ENCODE data around the gene SUSD1.
"Not testable (repeated sequence)": the region's sequence is repeated elsewhere in the genome, so short reads cannot be mapped to it uniquely, and the experiment has no call there.

SUSD1 gene

DNA sequence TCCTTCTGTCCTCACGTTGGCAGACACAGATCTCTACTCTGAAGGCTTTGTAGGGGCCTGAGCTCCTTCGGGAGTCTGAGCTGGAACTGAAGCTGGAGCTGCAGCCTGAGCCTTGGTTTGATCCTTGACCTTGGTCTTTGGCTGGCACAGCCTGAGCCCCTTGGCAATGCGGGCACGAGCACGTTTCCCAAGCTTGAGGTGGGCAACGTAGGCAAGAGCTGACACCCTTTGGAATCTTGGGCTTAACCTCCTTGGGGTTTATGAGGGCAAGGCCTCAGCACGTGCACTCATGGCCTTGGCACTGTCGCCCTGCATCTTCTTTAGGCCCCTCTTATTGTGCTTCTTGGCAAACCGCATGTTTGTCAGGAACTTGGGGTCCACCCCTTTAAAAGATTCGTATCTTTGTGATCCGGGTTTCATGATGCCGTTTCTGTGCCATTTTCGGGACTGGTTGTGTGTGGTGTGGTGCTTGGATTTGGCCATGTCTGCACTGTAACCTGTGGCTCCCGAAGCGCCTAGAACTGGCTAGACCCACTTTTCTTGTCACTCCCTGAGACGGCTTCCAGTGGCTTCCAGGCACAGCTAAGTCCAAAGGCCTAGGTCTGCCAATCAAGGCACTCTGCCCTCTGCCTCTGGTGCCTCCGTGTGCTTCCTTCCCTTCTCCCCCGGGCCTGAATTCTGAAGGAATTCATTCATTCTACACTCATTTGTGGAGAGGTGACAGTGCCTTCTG, 1.4 kb downstream of the SUSD1 start:
- no peak for DNase-seq (ENCODE audit: low read depth)

DNA sequence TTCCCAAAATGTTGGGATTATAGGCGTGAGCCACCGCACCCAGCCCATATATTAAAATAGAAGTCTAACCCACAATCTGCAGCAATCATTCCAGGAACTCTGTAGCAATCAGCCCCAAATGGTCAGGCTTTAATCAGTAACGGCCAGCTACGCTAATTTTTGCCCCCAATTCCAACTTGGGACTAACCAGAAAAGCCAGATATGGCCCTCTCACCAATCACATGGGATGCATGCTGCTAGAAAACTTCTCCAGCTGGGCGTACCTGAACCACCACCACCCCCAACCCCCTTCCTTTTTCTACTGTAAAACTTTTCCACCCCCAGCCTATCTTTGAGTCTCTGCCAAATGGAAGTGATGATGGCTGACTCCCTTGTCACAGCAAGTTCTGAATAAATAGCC, 4.1 kb downstream of the SUSD1 start:
- DNase-seq (ENCODE audit: low read depth) = no peak

DNA sequence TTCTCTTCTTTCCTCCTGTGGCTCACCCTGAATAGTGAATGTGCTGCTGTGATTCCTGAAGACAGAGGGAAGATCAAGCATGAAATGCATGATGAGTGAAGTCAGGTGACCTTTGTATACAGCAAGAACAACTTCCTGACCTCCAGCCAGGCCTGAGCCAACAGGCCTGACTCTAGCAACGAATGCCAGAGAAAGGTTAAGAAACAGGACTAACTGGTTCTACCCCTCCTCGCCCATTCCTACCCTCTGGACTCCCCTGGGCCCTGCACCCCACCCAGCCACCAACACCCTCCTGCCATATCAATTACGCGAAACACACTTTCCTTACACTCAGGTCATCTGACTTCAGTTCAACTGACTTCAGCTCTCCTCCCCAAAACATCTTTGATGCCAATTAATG, 4.9 kb downstream of the SUSD1 start:
- no peak for DNase-seq (ENCODE audit: low read depth)

DNA sequence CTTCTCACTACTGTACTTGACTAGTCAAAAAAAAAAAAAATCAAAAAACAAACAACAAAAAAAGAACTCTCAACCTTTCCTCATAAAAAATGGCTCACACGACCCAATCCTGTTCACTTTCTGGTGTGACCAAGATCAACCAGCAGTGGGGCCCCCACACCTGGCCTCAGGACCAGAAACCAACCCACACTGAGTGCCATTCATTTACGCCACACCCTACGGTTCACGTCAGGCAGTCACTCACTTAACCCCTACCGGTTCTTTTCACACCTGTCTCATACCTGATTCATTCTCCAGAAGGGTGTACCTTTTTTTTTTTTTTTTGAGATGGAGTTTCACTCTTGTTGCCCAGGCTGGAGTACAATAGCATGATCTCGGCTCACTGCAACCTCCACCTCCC, 5.7 kb downstream of the SUSD1 start:
- no peak for DNase-seq (ENCODE audit: low read depth)

DNA sequence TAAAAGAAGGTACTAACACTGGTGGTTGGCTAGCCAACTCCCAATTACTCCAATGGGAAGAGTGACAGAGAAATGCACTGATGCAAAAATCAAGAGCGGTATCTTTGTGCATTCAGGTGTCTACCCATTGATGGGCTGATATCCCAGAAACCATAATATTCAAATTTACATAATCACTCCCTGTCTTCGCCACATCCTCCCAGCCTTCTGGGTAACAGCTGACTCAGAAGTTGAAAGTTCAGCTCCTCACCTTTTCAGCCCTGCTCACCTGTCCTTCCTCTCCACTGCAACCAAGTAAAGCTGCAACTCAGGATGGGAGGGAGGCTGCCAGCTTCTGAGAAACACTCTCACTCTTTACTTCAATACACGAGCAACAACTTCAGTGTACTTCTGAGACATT, 6.9 kb downstream of the SUSD1 start:
- no peak for DNase-seq (ENCODE audit: low read depth)

DNA sequence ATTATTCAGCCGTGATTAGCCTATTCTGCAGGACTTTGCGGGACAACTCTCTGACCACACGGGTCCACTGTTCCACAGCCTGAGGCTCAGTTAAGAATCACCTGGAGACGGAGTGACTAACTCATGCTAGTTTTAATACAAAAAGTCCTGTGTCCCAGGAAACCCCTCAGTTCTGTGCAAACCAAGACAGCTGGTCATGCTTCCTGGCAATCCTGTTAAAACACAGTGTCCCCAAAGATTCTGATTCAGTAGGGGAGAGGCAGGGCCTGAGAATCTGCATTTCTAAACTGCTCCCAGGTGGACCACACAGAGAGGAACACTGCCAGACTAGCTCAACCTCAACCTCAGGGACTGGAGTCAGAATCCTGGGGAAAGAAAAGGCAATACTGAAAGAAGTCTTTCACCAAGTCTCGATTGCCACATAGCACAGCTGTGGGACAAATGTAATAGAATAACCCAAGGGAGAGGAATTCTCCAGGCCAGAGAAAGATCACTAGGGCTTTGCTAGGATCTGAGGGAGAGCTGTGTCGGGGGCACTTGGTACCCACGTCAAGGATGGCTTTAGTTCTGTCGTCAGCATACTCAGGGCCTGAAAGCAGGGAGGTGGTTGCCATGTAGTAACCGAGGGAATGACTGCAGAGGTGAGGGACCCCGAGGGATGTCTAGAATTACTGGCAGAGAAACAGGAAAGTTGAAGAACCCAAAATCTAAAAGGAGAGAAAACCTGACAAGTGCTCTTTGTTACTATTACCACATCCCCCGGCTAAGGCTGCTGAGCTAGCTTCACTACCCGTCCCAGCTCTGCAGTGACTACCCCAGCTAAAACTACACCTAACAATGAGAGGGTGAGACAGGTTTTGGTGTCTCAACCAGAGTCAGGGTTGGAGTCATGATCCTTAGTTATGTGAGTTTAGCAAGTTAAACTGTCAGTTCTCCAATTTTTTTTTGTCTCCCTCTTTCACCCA, 8.6 kb downstream of the SUSD1 start:
- DNase-seq (ENCODE audit: low read depth) = no peak

DNA sequence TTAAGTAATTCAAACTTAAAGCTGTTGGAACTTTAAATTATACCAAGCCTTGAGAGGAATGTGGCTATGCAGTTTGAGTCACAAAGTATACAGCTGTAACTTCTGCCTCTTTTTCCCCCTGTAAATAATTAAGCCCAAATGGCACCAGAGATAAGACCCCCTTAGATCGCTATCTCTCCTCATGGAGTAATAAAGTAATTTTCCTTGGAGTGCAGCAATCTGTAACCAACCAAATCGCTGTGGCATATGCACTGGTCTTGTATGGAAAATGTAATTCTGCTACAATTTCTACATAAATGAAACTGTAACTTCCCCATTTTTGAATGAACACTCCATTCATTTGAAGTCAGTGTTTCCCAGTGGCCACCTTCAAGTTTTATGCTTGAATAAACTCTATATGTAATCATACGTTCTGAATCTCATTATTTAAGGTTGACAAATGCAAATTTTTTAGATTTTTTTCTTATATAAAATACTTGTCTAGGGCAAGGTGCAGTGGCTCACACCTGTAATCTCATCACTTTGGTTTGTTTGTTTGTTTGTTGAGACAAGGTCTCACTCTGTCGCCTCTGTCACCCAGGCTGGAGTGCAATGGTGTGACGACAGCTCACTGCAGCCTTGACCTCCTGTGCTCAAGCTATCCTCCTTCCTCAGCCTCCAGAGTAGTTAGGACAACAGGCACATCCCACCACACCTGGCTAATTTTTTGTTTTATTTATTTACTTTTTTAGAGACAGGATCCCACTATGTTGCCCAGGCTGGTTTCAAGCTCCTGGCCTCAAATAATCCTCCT, 12.3 kb downstream of the SUSD1 start:
- no peak for DNase-seq (ENCODE audit: low read depth)

DNA sequence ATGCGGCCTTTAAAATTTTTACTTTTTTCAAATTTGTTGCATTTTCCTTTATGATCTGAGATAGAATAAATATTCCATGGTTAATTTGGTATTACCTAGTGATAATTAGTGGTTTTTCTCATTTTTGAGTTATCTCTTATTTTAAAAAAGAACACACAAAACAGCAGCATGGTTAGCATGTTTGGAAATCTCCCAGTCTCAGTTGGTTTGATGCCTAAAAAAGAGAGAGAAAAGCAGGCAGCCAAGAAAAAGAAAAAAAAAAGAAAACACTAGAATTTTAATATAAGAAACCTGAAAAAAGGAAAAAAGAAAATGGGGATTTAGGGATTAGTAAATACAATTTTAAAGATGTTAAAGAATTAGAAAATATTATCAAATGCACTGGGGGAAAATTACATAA, 15.3 kb downstream of the SUSD1 start:
- DNase-seq (ENCODE audit: low read depth) = no peak

DNA sequence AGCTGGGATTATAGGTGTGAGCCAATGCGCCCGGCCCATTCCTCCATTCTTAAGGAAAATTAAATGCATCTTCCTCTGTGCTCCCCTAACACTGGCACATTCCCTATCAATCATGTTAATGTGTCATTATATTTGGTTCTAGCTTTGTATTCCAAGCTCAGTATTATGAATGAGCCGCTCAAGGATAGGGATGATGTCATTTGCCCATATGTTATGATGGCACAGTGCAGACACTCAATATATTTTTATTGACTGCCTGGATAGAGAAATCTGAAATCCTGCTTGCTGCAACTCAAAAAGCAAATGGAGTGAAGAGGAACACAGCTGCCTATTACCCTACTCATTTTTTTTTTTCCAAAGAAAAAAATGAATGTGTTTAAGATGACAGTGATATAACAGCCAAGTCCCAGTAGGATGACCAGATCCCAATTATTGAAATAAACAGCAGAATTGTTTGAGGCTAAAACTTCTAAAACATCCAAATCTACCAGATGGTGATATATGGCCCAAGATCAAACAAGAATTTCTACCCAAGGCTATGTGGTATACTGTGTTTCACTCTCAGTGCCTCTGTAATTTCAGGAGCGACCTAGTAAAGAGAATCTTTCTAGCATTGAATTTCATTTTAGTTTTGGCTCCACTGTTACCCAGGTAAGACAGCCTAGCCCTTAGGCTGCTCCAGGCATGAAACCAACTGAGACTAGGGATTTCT, 16.3 kb downstream of the SUSD1 start:
- DNase-seq (ENCODE audit: low read depth) = no peak

DNA sequence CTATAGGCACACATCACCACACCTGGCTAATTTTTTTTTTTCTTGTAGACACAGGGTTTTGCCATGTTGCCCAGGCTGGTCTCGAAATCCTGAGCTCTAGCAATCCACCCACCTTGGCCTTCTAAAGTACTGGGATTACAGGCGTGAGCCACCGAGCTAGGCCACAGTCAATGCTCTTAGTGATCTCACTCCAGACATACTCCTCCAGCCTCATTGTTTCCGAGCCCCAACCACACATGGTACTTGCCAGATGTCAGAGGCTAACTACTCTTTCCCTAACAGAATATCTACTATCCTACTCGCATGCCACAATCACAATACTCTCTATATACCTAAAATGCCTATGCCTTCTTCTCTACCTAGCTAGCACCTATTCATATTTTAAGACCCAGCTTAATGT, 17.1 kb downstream of the SUSD1 start:
- DNase-seq (ENCODE audit: low read depth) = no peak

DNA sequence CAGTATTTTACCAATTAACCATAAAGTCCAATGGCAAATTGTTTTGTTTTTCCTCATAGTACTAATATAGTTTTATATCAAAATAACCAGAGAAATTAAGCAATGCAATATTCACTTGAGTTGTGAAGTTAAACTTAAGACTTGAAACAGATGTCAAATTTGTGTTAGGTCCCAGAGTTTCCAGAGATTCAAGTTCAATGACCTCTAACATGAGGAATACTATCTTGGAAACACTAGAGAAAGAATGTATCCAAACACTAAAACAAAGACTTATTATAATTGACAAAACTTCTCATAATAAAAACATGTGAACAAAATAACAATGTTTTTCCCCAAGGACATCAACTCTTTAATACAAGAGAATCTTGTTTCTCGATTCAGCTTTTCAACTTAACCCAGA, 18.0 kb downstream of the SUSD1 start:
- no peak for DNase-seq (ENCODE audit: low read depth)

DNA sequence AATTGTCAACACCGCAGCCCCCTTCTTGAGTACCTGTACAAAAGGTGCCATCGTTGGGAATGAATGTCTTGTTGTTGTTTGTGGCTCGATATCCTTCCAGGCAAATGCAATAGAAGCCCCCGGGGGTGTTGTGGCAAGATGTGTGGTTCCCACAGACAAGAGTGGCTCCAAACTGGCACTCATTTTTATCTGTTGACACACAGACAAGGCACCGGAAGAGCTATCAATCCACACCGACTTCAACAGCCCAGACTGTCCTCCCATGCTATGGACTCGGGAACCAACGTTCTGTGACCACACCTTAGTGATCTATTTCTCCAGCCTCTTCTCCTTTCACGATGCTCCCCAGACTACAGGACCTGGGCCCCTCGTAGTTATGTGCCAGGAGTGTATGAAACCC, 25.9 kb downstream of the SUSD1 start:
- no peak for DNase-seq (ENCODE audit: low read depth)

DNA sequence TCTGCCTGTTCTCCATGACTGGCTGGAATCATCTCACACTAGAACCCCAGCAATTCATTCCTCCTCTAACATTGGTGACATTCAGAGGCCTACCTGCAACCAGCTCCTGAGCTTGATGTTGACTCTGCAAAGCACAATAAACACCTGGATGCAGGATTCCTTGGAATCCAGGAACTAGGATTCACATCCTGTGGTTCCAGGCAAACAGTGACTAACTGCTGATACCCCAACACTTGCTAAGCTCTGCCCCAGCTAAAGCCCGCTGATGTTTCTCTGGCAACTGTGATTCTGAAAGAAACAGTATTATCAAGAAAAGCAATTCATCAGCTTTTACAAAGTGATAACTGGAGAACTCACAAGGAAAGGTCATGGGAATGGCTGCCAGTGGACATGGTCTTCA, 29.2 kb downstream of the SUSD1 start:
- DNase-seq (ENCODE audit: low read depth) = no peak

DNA sequence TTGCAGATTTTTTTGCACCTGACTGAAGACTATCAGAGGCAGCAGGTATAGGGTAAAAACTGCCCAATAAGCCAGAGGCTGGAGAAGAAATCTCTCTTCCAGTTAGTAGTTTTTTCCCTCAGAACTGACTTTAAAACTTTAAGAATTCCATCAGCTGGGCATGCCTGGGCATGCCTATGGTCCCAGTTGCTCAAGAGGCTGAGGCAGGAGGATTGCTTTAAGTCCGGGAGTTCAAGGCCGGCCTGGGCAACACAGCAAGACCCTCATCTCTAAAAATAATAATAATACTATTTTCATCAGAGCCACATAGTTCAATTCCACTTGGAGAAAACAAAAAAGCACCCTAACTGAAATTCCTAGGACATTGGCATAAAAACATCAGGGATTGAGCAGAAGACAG, 30.3 kb downstream of the SUSD1 start:
- DNase-seq (ENCODE audit: low read depth) = no peak

DNA sequence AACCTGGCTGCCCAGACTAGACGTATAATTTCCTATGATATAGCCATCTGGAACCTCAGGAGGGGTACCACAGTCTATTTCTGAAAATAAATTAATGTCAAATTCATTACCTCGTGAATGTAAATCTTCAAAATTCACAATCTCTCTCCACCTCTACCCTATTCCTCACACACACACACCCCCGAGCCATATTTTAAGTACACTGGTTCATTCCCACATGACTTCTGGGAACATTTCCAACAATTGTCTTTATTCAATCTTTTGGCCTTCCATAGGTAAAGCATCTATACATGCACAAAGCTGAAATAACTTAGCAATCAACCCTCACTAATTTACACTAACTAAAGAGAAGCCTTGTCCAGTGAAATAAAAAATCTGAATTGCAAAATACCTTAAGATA, 32.7 kb downstream of the SUSD1 start:
- no peak for DNase-seq (ENCODE audit: low read depth)

DNA sequence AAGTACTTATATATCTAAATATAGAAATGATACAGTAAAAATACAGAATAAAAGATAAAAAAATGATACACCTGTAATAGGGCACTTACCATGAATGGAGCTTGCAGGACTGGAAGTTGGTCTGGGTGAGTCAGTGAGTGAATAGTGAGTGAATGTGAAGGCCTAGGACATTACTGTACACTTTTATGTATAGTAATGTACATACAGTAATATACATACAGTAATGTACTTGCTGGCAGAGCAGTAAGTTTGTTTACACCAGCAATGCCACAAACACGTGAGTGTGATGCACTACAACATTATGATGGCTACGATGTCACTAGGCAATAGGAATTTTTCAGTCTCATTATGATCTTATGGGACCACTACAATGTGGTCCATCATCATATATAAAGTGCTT, 34.2 kb downstream of the SUSD1 start:
- DNase-seq (ENCODE audit: low read depth) = no peak

DNA sequence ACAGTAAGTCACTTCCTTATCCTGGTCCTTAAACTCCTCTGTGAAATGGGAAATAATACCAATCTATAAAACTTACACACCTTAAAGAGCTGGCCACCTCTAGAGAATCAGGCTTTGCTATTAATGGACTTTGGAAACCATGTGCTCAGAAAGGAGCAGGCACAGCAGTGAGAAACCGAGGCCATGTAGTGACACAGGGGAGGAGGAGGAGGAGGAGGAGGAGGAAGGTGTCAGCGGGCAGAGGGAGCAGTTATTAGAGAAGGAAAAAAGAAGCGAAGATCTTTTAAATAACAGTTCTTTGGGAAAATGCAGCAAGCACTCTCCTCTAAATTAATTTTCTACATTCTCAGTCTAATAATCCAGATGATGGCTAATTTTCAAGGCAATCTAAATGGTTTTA, 38.0 kb downstream of the SUSD1 start:
- no peak for DNase-seq (ENCODE audit: low read depth)

DNA sequence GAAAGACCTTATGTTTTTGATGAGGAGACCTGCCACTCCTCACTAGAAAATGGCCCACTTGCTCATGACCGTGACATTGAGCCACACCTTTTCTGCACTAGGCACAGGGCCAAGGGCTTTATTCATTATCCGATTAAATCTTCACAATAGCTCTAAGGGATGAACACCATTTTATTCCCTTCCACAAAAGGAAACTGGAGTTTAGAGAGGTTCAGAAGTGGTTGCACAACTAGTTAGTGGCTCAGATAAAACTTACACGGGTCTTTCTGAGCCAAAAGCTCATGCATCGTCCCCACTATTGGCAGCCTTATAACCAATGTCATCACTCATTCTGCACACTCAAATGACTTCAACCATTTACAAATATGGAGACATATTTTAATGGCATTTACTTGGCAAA, 39.4 kb downstream of the SUSD1 start:
- DNase-seq (ENCODE audit: low read depth) = no peak

DNA sequence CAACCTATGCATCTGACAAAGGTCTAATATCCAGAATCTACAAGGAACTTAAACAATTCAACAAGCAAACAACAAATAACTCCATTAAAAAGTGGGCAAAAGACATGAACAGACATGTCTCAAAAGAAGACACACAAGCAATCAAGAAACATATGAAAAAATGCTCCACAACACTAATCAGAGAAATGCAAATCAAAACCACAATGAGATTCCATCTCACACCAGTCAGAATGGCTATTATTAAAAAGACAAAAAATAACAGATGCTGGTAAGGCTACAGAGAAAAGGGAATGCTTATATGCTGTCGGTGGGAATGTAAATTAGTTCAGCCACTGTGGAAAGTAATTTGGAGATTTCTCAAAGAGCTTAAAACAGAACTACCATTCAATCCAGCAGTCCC, 41.3 kb downstream of the SUSD1 start:
- not testable (repeated sequence) for DNase-seq (ENCODE audit: low read depth)

DNA sequence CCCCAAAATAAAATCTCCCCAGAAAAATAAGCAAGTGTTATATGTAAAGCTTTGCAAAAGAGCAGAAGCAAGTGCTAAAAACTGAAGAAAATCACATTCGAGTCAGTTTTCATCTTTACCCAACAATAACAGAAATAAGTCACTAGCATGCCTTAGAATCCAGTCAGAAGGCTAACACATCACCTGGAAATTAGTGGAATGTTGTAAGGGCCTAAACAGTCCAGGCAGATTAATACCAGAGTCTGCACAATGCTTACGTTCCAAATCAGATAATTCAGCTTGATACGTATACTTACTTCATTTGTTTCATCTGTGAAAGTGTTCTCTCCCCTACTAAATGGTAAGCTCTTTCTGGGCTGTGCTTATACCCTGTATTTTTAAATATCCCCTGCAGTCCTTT, 42.7 kb downstream of the SUSD1 start:
- no peak for DNase-seq (ENCODE audit: low read depth)

DNA sequence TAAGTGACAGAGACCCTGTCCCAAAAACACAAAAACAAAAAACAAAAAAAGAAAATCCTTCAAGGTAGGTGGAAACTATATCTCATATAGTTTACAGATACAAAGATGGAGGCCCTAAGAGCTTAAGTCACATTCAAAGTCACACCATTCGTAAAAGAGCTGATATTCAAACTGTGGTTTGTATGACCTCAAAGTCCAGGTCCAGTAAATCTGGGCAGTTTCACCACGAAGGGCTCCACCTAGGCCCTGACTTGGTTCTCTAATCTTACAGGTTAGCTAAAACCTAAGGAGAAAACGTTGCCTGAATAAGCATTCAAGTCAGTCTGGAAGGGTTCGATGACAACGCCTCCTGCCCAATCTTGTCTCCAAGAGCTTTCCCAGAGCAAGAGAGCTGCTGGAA, 44.1 kb downstream of the SUSD1 start:
- no peak for DNase-seq (ENCODE audit: low read depth)

DNA sequence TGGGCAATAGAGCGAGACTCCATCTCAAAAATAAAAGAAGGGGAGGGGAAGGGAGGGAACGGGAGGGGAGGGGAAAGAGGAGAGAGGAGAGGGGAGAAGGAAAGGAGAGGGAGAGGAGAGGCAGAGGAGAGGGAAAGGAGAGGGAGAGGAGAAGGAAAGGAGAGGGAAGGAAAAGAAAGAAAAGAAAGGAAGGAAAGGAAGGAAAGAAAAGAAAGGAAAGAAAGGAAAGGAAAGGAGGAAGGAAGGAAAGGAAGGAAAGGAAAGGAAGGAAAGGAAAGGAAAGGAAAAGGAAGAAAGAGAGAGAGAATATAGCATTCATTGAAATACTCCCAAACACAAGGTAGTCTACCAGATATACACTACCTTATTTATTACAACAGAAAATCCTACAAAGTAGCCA, 44.8 kb downstream of the SUSD1 start:
- DNase-seq (ENCODE audit: low read depth) = no peak

Measured in HS-27A (cell line).